HG02870 (cell line): ENCODE measurements around the gene PRSS37.

Experiments
- ATAC-seq: cut with Tn5 transposase; IDR thresholded peaks from one replicate; pipeline ENCODE4 v1.9.1; 2021; ENCODE audit warnings: mild to moderate bottlenecking, moderate library complexity; ENCODE audit not compliant: unreplicated experiment

Gene PRSS37

DNA sequence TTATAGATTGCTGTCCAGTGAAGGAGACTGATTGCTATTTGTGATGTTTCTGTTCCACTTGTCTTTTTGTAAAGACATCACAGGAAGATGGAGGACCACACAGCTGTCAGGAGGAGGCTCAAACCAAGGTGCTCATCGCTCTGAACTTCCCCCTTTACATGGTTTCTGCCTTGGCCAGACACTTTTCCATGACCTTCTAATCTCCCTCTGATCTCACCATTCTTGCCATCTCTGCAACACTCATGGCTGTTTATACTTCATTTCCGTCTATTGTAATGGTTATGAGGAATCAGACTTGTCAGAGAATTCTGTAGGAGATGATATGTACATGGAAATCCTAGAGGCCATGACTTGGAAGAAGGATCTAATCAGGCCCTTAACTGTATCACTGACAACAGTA lies 53.0 kb downstream of the PRSS37 start:
- ATAC-seq: no peak
